Ishikawa (cell line): ENCODE measurements around the gene PDE3A.
A peak's percentile ranks its signal among the peaks of the same experiment; 100 is the strongest.

ENCODE experiments used
- CEBPB ChIP-seq: IDR thresholded peaks from 2 replicates; pipeline ENCODE4 v1.6.1; 2012
- CREB1 ChIP-seq: IDR thresholded peaks from 2 replicates; pipeline ENCODE4 v1.6.1; 2012; ENCODE audit warnings: low read depth
- EGR1 ChIP-seq: IDR thresholded peaks from 2 replicates; pipeline ENCODE4 v1.6.1; 2012
- EP300 ChIP-seq: IDR thresholded peaks from 2 replicates; pipeline ENCODE4 v1.6.1; 2012; ENCODE audit warnings: borderline replicate concordance
- FOXM1 ChIP-seq: IDR thresholded peaks from 2 replicates; pipeline ENCODE4 v1.6.1; 2012; ENCODE audit warnings: low read depth, borderline replicate concordance
- NFIC ChIP-seq: IDR thresholded peaks from 2 replicates; pipeline ENCODE4 v1.6.1; 2012
- RAD21 ChIP-seq: IDR thresholded peaks from 2 replicates; pipeline ENCODE4 v1.6.1; 2012; ENCODE audit warnings: low read depth
- REST ChIP-seq: IDR thresholded peaks from 2 replicates; pipeline ENCODE4 v1.6.1; 2012; ENCODE audit warnings: low read depth, mild to moderate bottlenecking
- TAF1 ChIP-seq: IDR thresholded peaks from 2 replicates; pipeline ENCODE4 v1.6.1; 2012; ENCODE audit warnings: low read depth, mild to moderate bottlenecking
- TCF12 ChIP-seq: IDR thresholded peaks from 2 replicates; pipeline ENCODE4 v1.6.1; 2012; ENCODE audit warnings: low read depth
- TEAD4 ChIP-seq: IDR thresholded peaks from 2 replicates; pipeline ENCODE4 v1.6.1; 2012
- USF1 ChIP-seq: IDR thresholded peaks from 2 replicates; pipeline ENCODE4 v1.6.1; 2012
- YY1 ChIP-seq: IDR thresholded peaks from 2 replicates; pipeline ENCODE4 v1.6.1; 2012; ENCODE audit warnings: low read depth
- ZBTB7A ChIP-seq: IDR thresholded peaks from 2 replicates; pipeline ENCODE4 v1.6.1; 2012; ENCODE audit warnings: low read depth
- TF ChIP-seq, protein P1 (sequence below): IDR thresholded peaks from 2 replicates; pipeline ENCODE4 v1.6.1; 2012

The PDE3A gene

GRCh38 chr12:20368114-20368650 is at the start of gene PDE3A:
PDE3A (plus strand) TSS chr12:20368537; CDS start chr12:20369285, 748 bp downstream.
- TF ChIP-seq, protein P1, sequence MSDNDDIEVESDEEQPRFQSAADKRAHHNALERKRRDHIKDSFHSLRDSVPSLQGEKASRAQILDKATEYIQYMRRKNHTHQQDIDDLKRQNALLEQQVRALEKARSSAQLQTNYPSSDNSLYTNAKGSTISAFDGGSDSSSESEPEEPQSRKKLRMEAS, result no peak; the same call in 1 of the 2 replicates
- 0 out of 2 replicates have a peak, but pooled peaks have one; percentile 50 for TF ChIP-seq EGR1
- no peak for TF ChIP-seq FOXM1
- TF ChIP-seq USF1, result no peak
- no peak for TF ChIP-seq YY1
- no peak for TF ChIP-seq TCF12
- no peak for TF ChIP-seq RAD21
- TF ChIP-seq TAF1, result no peak
- no peak for TF ChIP-seq REST
- TF ChIP-seq ZBTB7A, result peak; percentile 48; the same call in 1 of the 2 replicates
- no peak for TF ChIP-seq NFIC

- no peak for TF ChIP-seq TCF12
- no peak for TF ChIP-seq EP300
- no peak for TF ChIP-seq TAF1
- no peak for TF ChIP-seq REST
- TF ChIP-seq, protein P1, result no peak
- no peak for TF ChIP-seq RAD21
- TF ChIP-seq EGR1, result no peak
- TF ChIP-seq ZBTB7A, result no peak
- no peak for TF ChIP-seq USF1
- TF ChIP-seq FOXM1, result no peak
- no peak for TF ChIP-seq CEBPB
- no peak for TF ChIP-seq TEAD4
- no peak for TF ChIP-seq YY1
- no peak for TF ChIP-seq CREB1
These were observed 49.0 kb upstream of the PDE3A start for GRCh38 chr12:20319366-20319765.

DNA sequence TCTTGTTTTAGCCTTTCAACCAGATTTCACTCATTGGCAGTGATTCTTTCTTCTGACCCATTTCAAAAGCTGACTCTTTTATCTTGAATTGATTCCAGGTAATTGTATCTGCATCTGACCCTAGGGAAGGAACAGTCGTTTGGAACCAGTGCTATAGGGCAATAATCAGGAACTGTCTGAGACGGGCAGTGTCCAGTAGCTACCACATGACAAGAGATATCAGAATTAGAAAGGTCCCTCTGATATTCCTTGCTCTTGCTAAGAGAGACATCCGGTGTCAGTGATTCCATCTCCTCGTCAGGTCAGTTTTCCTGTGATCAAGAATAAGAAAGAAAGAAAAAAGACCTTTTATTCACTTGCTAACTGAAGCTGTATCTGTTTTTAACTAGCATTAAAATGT is 47.8 kb upstream of the PDE3A start:
- no peak for TF ChIP-seq TAF1
- TF ChIP-seq, protein P1, result no peak
- TF ChIP-seq CREB1, result no peak
- no peak for TF ChIP-seq FOXM1
- TF ChIP-seq TEAD4, result no peak
- no peak for TF ChIP-seq EP300
- TF ChIP-seq TCF12, result no peak
- no peak for TF ChIP-seq RAD21
- no peak for TF ChIP-seq YY1
- no peak for TF ChIP-seq USF1

- TF ChIP-seq TEAD4 (no peak), USF1 (no peak), REST (no peak), NFIC (no peak), CEBPB (no peak), EP300 (no peak), EGR1 (no peak), TAF1 (no peak), ZBTB7A (no peak), YY1 (no peak), FOXM1 (no peak), TCF12 (no peak), CREB1 (no peak), RAD21 (no peak)
- TF ChIP-seq, protein P1, result no peak
These were observed 29.3 kb upstream of the PDE3A start for GRCh38 chr12:20339060-20339459.
